Measurements from ENCODE around the gene KLHL10. TPM values are rescaled to one million over a fixed set of nuclear protein-coding genes. Genes with fewer than 3 reads are reported as not detected.

KLHL10 gene
- total and polyA plus RNA-seq, 2 of the 13 experiments (the other 11 are each of a cell fraction or from before 2014, with no cell fraction given): 0.04 to 0.08 TPM

DNA sequence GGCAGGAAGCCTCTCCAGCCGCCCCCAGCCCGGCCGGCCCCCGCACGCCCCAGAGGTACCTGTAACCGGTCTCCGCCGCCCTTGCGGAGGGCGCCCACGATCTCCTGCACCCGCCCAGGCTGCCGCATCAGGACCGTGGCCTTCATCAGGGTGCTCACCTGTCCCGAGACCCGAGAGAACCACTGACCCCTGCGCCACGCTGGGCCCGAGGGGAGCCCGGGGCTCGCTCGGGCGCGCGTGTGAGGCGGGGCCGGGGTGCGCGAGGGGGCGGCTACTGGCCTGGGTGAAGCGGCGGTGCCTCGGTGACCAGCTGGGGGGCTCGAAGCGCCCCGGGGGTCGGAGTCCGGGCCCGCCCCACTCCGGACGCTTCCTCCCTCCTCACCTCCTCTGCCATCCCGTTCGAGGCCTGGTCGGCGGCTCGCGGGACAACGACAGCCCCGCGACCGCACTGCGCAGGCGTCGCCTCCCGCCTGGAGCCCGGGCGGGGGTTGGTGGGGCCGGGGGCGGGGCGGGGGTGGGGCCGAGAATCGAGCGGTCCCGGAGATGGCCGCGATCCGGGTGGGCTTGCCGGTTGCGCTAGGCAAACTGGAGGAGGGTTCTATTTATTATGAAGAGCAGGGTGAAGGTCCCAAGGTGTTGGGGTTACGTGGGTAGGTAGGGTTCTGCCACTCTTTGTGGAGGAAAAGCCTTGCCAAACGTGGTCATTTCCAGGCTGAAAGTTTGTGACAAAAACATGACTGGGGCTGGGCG, 1.6 kb upstream of the KLHL10 start, which contains the start of gene NT5C3B (continued):
- TF ChIP-seq, protein P1, sequence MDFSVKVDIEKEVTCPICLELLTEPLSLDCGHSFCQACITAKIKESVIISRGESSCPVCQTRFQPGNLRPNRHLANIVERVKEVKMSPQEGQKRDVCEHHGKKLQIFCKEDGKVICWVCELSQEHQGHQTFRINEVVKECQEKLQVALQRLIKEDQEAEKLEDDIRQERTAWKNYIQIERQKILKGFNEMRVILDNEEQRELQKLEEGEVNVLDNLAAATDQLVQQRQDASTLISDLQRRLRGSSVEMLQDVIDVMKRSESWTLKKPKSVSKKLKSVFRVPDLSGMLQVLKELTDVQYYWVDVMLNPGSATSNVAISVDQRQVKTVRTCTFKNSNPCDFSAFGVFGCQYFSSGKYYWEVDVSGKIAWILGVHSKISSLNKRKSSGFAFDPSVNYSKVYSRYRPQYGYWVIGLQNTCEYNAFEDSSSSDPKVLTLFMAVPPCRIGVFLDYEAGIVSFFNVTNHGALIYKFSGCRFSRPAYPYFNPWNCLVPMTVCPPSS (IDR thresholded peaks at IDR 0.05): no peak
- TF ChIP-seq NFYC (CRISPR knock-in tag; IDR thresholded peaks at IDR 0.05) (no peak), TCF7L2 (IDR thresholded peaks at IDR 0.05; ENCODE audit: low read depth, low read length) (no peak), ZNF607 (CRISPR knock-in tag; IDR thresholded peaks at IDR 0.05; ENCODE audit: borderline replicate concordance) (0 out of 2 replicates have a peak, but pooled peaks have one; percentile 70), MEIS2 (CRISPR knock-in tag; IDR thresholded peaks at IDR 0.05) (no peak; the same call in 1 of the 2 replicates), CREM (IDR thresholded peaks at IDR 0.05) (no peak), CREM (CRISPR knock-in tag; IDR thresholded peaks at IDR 0.05) (no peak), ZNF274 (CRISPR knock-in tag; IDR thresholded peaks at IDR 0.05) (peak; percentile 73; the same call in 1 of the 2 replicates), MAFK (conservative IDR thresholded peaks at IDR 0.05 in 1 of 2, IDR thresholded peaks at IDR 0.05 in 1 of 2; ENCODE audit: low read length in 2 of 2) (no peak), ZNF766 (CRISPR knock-in tag; IDR thresholded peaks at IDR 0.05; ENCODE audit: borderline replicate concordance) (no peak), CAMTA2 (CRISPR knock-in tag; IDR thresholded peaks at IDR 0.05; ENCODE audit: borderline replicate concordance) (peak; percentile 95), JUN (CRISPR knock-in tag; IDR thresholded peaks at IDR 0.05) (no peak), EZH2 (conservative IDR thresholded peaks at IDR 0.05; ENCODE audit: low read depth, low read length) (no peak), ONECUT2 (CRISPR knock-in tag; IDR thresholded peaks at IDR 0.05) (no peak), GFI1 (CRISPR knock-in tag; IDR thresholded peaks at IDR 0.05; ENCODE audit: borderline replicate concordance) (no peak), MBNL3 (CRISPR knock-in tag; conservative IDR thresholded peaks at IDR 0.05) (no peak), TEAD2 (CRISPR knock-in tag; IDR thresholded peaks at IDR 0.05) (no peak), CHCHD3 (CRISPR knock-in tag; IDR thresholded peaks at IDR 0.05) (no peak), ZKSCAN8 (CRISPR knock-in tag; IDR thresholded peaks at IDR 0.05; ENCODE audit: borderline replicate concordance) (no peak), ZNF564 (CRISPR knock-in tag; IDR thresholded peaks at IDR 0.05) (no peak), JUNB (CRISPR knock-in tag; IDR thresholded peaks at IDR 0.05; ENCODE audit: borderline replicate concordance) (no peak), ATF1 (CRISPR knock-in tag; IDR thresholded peaks at IDR 0.05) (no peak)
- TF ChIP-seq, protein P2, sequence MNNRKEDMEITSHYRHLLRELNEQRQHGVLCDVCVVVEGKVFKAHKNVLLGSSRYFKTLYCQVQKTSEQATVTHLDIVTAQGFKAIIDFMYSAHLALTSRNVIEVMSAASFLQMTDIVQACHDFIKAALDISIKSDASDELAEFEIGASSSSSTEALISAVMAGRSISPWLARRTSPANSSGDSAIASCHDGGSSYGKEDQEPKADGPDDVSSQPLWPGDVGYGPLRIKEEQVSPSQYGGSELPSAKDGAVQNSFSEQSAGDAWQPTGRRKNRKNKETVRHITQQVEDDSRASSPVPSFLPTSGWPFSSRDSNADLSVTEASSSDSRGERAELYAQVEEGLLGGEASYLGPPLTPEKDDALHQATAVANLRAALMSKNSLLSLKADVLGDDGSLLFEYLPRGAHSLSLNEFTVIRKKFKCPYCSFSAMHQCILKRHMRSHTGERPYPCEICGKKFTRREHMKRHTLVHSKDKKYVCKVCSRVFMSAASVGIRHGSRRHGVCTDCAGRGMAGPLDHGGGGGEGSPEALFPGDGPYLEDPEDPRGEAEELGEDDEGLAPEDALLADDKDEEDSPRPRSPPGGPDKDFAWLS (CRISPR knock-in tag; IDR thresholded peaks at IDR 0.05; ENCODE audit: borderline replicate concordance): no peak
- TF ChIP-seq, protein P3, sequence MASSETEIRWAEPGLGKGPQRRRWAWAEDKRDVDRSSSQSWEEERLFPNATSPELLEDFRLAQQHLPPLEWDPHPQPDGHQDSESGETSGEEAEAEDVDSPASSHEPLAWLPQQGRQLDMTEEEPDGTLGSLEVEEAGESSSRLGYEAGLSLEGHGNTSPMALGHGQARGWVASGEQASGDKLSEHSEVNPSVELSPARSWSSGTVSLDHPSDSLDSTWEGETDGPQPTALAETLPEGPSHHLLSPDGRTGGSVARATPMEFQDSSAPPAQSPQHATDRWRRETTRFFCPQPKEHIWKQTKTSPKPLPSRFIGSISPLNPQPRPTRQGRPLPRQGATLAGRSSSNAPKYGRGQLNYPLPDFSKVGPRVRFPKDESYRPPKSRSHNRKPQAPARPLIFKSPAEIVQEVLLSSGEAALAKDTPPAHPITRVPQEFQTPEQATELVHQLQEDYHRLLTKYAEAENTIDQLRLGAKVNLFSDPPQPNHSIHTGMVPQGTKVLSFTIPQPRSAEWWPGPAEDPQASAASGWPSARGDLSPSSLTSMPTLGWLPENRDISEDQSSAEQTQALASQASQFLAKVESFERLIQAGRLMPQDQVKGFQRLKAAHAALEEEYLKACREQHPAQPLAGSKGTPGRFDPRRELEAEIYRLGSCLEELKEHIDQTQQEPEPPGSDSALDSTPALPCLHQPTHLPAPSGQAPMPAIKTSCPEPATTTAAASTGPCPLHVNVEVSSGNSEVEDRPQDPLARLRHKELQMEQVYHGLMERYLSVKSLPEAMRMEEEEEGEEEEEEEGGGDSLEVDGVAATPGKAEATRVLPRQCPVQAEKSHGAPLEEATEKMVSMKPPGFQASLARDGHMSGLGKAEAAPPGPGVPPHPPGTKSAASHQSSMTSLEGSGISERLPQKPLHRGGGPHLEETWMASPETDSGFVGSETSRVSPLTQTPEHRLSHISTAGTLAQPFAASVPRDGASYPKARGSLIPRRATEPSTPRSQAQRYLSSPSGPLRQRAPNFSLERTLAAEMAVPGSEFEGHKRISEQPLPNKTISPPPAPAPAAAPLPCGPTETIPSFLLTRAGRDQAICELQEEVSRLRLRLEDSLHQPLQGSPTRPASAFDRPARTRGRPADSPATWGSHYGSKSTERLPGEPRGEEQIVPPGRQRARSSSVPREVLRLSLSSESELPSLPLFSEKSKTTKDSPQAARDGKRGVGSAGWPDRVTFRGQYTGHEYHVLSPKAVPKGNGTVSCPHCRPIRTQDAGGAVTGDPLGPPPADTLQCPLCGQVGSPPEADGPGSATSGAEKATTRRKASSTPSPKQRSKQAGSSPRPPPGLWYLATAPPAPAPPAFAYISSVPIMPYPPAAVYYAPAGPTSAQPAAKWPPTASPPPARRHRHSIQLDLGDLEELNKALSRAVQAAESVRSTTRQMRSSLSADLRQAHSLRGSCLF (CRISPR knock-in tag; IDR thresholded peaks at IDR 0.05; ENCODE audit: borderline replicate concordance): no peak
